GM13976 (cell line): ENCODE measurements around the gene C6orf163.

ENCODE experiments used
- DNase-seq: peaks from one replicate; pipeline ENCODE4 v3.0.0; 2012; ENCODE audit warnings: low spot score
- in situ Hi-C: fragments of 300-500 bp; cut with MboI; formaldehyde crosslinking; loops from one replicate; pipeline ENCODE4 v1.12.0; 2022; ENCODE audit warnings: low sequenced_read_pairs, mixed read lengths, inconsistent platforms; ENCODE audit not compliant: unreplicated experiment
- TF ChIP-seq, protein P1 (sequence below): IDR thresholded peaks from 2 replicates; pipeline ENCODE4 v1.5.1; 2012; ENCODE audit warnings: borderline replicate concordance, mild to moderate bottlenecking; ENCODE audit not compliant: insufficient read depth; ENCODE audit errors: extremely low read depth, missing control alignments, control extremely low read depth

C6orf163 gene

DNA sequence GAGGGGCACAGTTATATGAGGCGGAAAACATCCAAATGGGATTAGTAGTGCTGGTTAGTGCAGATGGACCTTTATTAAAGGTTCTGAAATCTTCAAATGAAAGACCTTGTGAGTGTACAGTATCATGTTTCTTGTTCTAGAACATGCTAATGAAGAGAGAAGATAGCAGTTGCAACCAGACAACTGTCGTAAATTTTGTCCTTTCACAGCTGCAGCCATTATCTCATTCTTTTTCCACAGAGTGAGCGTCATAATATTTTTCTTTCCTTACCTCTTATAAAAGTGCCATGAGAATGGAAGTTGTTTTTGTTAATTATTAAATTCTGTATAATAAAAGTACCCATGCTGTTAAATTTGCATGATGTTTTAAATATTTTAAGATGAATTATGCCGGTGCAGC lies 4.4 kb upstream of the C6orf163 start:
- DNase-seq: no peak
- TF ChIP-seq, protein P1, sequence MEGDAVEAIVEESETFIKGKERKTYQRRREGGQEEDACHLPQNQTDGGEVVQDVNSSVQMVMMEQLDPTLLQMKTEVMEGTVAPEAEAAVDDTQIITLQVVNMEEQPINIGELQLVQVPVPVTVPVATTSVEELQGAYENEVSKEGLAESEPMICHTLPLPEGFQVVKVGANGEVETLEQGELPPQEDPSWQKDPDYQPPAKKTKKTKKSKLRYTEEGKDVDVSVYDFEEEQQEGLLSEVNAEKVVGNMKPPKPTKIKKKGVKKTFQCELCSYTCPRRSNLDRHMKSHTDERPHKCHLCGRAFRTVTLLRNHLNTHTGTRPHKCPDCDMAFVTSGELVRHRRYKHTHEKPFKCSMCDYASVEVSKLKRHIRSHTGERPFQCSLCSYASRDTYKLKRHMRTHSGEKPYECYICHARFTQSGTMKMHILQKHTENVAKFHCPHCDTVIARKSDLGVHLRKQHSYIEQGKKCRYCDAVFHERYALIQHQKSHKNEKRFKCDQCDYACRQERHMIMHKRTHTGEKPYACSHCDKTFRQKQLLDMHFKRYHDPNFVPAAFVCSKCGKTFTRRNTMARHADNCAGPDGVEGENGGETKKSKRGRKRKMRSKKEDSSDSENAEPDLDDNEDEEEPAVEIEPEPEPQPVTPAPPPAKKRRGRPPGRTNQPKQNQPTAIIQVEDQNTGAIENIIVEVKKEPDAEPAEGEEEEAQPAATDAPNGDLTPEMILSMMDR: no peak
- in situ Hi-C loops: no loop called here

DNA sequence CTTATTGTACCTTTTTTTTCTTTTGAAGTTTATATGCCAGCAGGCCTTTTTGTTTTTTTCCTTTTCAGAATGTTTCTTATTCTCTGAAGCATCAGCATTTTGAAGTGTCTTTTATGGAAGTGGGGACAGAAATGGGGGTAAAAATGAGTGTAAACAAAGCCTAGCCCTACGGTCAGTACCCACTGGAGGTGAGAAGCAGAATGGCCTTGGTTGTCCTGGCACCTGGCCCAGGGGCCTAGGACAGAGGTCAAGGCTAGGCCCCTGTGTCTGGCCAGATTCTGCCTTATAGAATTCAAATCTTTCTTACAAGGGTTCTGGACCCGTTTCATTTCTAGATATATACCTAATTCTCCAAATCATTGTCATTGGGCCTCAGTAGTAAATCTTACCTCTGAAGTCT lies 3.5 kb upstream of the C6orf163 start:
- TF ChIP-seq, protein P1: no peak
- DNase-seq: no peak
- in situ Hi-C loops: no loop called here

DNA sequence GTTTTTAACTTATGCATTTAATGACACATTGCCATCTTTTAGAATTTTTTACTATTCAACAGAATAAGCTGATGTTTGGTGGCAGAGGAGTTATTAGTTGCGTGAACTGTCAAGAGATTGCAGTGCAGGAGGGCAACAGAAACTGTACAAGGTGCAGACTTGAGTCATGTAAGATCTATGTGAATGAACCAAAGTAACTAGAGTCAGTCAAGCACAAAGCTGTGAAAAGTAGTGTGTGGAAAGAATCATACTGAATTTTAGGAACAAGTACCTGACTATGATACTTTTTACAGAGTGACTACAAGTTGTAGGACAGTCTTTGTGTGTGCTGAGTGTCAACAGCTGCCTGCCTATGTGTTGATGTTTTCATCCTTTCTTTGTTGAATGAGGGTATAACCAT lies 2.7 kb upstream of the C6orf163 start:
- DNase-seq: peak; percentile 24
- in situ Hi-C loops: no loop called here
- TF ChIP-seq, protein P1: no peak

DNA sequence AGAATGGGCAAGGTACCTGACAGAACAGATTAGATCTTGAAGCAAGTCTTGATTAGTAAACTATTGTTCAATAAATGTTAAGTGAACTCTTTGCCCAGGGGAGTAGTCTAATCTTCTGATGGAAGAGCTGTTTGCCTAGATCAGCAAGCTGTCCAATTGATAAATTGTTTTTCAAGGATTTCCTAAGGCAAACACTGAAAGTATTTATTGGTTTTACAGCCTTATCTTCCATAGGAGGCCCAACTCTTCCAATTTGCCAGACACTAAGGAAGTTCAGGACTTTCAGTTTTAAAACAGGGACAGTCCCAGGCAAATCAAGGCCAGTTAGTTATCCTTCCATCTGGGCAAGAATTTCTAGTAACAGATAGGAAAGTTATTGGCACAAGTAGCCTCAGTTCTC lies 1.8 kb upstream of the C6orf163 start:
- DNase-seq: no peak
- in situ Hi-C loops: no loop called here
- TF ChIP-seq, protein P1: no peak

DNA sequence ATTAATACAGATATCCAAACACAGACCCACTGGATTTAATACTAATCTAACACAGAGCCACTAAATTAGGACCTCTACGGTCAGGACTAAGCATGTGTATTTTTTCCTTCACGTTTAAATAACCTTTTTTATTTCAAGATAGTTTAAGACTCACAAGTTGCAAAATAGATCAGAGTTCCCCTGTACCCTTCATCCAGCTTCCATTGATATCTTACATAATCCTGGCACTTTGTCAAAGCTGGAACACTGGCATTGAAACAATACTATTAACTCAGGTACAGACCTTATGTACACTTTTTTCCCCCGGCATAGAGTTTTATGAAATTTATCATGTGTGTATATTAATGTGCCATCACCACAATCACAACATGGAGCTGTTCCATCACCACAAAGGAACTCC lies 2.1 kb downstream of the C6orf163 start:
- TF ChIP-seq, protein P1: no peak
- in situ Hi-C loops: no loop called here
- DNase-seq: no peak

DNA sequence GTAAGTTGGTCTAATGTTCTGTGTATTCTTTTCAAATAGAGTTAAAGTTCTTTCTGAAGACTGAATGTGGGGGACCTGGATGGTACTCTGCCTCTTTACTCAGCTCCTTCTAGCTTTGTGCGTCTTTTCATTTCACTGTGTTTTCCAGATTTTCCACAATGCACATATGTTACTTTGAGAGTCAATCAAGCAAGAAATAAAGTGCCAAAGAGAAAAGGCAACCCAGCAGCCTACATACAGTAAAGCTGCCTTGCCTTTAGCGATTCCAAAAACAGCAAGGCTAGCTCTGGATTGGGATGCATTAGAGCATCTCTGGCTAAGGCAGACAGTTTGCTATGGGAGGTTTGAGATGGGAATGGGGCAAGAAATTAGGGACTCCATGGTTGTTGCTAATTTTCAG lies 5.3 kb downstream of the C6orf163 start:
- no peak for DNase-seq
- in situ Hi-C loops: no loop called here
- TF ChIP-seq, protein P1: no peak

DNA sequence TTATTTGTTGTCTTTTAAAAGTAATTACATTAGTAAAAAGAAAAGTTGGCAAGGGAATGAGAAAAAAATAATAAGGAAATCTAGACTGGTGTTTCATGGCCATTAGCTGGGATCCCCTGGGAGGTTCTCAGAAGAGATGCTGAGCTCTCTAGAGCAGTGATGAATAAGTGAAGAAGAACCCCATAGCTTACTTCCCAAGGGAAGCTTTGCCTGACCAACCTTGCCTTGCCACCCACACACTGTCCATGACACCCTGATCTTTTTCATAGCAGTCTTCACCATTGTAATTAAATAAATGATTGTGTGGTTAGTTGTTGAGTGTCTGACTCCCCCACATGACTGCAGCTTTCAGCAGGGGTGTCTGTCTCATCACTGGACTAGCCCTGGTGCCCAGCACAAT lies 5.9 kb downstream of the C6orf163 start:
- TF ChIP-seq, protein P1: no peak
- in situ Hi-C loops: no loop called here
- no peak for DNase-seq
